Ascending aorta (tissue), 2 donors: ENCODE results near the gene ENGASE. TPM values are rescaled to one million over a fixed set of nuclear protein-coding genes. Genes with fewer than 3 reads are reported as not detected.
"Not testable (repeated sequence)": the region's sequence is repeated elsewhere in the genome, so short reads cannot be mapped to it uniquely, and the experiment has no call there.

Source experiments
- DNase-seq, 2 donors: peaks; one replicate each; pipeline ENCODE4 v3.0.0-alpha.2; 2019; ENCODE audit warnings: low spot score in 2 of 2
- H3K27ac ChIP-seq, 2 donors: fragments of 200-600 bp; sonication (generic); one replicate each; pipeline ENCODE4 v1.5.1; 2016 to 2017; ENCODE audit warnings: mild to moderate bottlenecking in 1 of 2
- H3K27me3 ChIP-seq: fragments of 200-600 bp; sonication (generic); one replicate; pipeline ENCODE4 v1.5.1; 2017
- H3K36me3 ChIP-seq, 2 donors: fragments of 200-600 bp; sonication (generic); one replicate each; pipeline ENCODE4 v1.5.1; 2016
- H3K4me1 ChIP-seq, 2 donors: fragments of 200-600 bp; sonication (generic); one replicate each; pipeline ENCODE4 v1.5.1; 2016 to 2017; ENCODE audit warnings: mild to moderate bottlenecking in 1 of 2
- H3K4me3 ChIP-seq, 2 donors: fragments of 200-600 bp; sonication (generic); one replicate each; pipeline ENCODE4 v1.5.1; 2016 to 2017; ENCODE audit warnings: mild to moderate bottlenecking in 1 of 2
- H3K9me3 ChIP-seq, 2 donors: fragments of 200-600 bp; sonication (generic); one replicate each; pipeline ENCODE4 v1.5.1; 2016
- intact Hi-C: fragments of 100-400 bp; cut with DNase I; formaldehyde crosslinking; loops from one replicate; pipeline ENCODE4 v1.15.1; 2023
- total RNA-seq: library from RNA; depleted of rRNA; stranded (reverse); fragments of >200 nt; gene quantifications from one replicate; pipeline ENCODE4 v1.1.0, GENCODE V29; 2016
- TF ChIP-seq, protein P1 (sequence below), 3 experiments: fragments of 200-600 bp in 2 of 3; fragments of 450-650 bp in 1 of 3; sonication (generic) in 2 of 3; IDR thresholded peaks; one replicate each; pipeline ENCODE4 v1.5.1; 2016 to 2019; ENCODE audit warnings: antibody characterized with exemption in 3 of 3, mild to moderate bottlenecking in 1 of 3, moderate library complexity in 1 of 3

ENGASE gene
- total RNA-seq, 1 donor from 2014 or later = 13.2 TPM

DNA sequence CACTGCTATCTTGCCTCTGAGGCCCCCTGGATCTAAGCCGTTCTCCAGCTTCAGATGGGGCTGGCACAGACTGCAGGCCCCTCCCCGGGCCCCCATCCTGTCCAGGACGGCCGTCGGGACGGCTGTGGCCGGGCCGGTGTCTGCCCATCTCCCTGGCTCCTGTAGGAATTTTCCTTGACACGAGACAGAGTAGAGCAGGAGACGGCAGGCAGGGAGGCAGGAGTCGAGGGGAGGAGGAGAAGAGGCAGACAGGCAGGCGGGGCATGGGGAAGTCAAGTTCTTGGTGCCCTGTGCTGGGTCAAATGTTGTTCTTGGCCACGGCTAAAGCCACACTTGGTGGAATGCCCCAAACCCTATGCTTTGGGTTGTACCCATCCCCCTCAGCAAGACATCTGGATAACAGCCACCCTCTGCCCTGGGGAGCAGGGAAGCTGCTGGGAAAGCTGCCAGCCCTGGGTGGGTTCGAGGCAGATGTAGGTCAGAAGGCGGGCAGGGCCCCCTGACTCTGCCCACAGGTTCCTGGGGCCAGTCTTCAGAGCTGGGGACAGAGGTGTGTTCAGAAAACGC lies 46.6 kb upstream of the ENGASE start:
- TF ChIP-seq, protein P1, sequence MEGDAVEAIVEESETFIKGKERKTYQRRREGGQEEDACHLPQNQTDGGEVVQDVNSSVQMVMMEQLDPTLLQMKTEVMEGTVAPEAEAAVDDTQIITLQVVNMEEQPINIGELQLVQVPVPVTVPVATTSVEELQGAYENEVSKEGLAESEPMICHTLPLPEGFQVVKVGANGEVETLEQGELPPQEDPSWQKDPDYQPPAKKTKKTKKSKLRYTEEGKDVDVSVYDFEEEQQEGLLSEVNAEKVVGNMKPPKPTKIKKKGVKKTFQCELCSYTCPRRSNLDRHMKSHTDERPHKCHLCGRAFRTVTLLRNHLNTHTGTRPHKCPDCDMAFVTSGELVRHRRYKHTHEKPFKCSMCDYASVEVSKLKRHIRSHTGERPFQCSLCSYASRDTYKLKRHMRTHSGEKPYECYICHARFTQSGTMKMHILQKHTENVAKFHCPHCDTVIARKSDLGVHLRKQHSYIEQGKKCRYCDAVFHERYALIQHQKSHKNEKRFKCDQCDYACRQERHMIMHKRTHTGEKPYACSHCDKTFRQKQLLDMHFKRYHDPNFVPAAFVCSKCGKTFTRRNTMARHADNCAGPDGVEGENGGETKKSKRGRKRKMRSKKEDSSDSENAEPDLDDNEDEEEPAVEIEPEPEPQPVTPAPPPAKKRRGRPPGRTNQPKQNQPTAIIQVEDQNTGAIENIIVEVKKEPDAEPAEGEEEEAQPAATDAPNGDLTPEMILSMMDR (IDR thresholded peaks at IDR 0.05) = no peak
- peaks cover 20 to 41% of the 10 kb centered on the region in 2 donors for H3K4me1 ChIP-seq
- no peaks in the 10 kb centered on the region for H3K9me3 ChIP-seq
- no peaks in the 10 kb centered on the region for H3K36me3 ChIP-seq
- H3K4me3 ChIP-seq = peak overlapping the region; percentile 42 to 93
- DNase-seq = peak in 1 of 2 donors; percentile 83
- H3K27me3 ChIP-seq = no peaks in the 10 kb centered on the region
- intact Hi-C loops = loop anchor here (10.0 kb wide), 1 partner anchor 277 kb away; no protein-coding TSS in a partner anchor
- peak overlapping the region; percentile 86 to 89 for H3K27ac ChIP-seq

DNA sequence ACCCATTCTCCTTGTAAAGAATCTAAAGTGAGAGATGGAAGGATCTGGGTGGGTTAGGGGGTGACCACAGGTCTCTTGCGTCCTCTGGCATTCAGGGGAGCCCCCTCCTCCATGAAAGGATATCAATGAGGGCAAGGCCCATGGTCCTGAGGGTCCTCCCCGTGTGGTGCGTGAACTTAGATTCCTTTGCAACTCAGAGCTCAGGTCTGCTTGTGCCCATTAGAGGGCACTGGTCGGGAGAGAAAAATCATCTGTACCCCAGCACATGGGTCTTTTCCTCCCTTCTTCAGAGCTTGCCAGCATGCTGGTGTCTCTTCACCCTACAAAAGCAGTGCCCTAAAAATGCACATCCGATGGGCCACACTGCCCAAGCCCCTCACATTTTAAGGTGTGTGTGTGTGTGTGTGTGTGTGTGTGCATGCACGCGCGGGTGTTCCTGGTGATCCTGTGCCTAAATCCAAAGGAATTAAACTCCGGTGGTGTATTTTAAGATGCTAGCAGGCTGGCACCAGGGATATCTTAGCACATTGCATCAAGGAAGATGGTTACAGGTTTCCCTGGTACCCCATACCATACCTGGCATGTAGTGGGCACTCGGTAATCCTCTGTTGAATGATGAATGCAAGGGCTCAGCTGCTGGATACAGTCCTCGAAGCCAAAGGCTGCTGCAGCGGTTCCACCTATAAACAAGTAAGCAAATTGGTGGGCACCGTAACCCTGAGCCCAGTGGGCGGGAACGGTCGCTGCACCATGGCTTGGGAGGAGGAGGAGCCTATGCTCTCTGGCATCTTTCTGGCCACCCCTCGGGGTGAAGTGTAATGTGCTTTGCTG lies 45.9 kb upstream of the ENGASE start:
- Histone ChIP-seq H3K27me3 (no peaks in the 10 kb centered on the region), H3K4me3 (peak overlapping the region in 1 of 2 donors; percentile 93), H3K4me1 (peaks cover 20 to 39% of the 10 kb centered on the region in 2 donors), H3K36me3 (no peaks in the 10 kb centered on the region), H3K27ac (peak overlapping the region; percentile 86 to 89), H3K9me3 (no peaks in the 10 kb centered on the region)
- DNase-seq = peak in 1 of 2 donors; percentile 56
- TF ChIP-seq, protein P1 (IDR thresholded peaks at IDR 0.05) = peak in 2 of 3 experiments; percentile 21 to 36
- intact Hi-C loops = loop anchor here (10.0 kb wide), 1 partner anchor 276 kb away; no protein-coding TSS in a partner anchor

DNA sequence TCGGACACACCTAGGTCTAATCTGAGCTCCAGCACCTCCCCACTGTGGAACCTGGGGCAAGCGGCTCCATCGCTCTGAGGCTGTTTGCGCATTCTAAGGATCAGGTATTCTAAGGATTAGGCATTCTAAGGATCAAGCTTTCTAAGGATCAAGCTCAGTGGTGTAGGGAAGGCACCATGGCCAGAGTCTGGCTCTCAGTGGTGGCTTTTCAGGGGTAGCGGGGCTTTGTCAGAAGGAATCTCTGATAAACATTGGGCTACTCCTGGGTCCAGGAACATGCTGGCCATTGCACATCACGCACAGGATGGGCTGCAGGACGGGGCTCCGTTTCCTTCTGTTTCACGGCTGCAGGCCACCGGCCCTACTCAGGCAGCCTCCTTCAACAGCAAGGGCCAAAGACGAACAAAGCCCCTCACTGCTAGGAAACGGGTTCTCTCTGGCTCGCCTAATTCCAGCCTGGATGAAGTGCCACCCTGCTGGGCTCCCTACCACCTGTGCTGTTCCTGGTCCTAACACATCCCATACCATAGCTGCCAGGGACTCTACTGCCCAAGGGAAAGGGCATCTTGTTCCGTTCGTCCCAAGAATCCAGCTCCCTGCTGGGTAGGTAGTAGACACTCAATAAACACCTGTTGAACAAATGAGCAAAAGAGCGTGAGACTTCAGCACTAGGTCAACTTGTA lies 45.2 kb upstream of the ENGASE start:
- no peaks in the 10 kb centered on the region for H3K9me3 ChIP-seq
- no peak overlapping the region for H3K27ac ChIP-seq
- H3K27me3 ChIP-seq = no peaks in the 10 kb centered on the region
- peak in 1 of 2 donors; percentile 60 for DNase-seq
- TF ChIP-seq, protein P1 (IDR thresholded peaks at IDR 0.05) = no peak
- H3K4me3 ChIP-seq = no peak overlapping the region
- intact Hi-C loops = loop anchor here (10.0 kb wide), 1 partner anchor 275 kb away; no protein-coding TSS in a partner anchor
- H3K36me3 ChIP-seq = no peaks in the 10 kb centered on the region
- peaks cover 22 to 44% of the 10 kb centered on the region in 2 donors for H3K4me1 ChIP-seq

DNA sequence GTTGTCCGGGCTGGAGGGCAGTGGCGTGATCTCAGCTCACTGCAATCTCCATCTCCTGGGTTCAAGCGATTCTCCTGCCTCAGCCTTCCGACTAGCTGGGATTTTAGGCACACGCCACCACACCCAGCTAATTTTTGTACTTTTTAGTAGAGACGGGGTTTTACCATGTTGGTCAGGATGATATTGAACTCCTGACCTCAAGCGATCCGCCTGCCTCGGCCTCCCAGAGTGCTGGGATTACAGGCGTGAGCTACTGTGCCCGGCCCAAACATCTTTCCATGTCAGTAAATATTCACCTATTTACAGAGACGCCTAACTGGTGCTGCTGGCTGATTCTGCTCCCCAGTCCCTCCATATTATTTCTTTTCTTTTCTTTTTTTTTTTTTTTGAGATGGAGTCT lies 44.0 kb upstream of the ENGASE start:
- H3K4me3 ChIP-seq, H3K36me3 ChIP-seq, H3K27me3 ChIP-seq, H3K9me3 ChIP-seq, H3K27ac ChIP-seq, intact Hi-C loops: not testable (repeated sequence)
- peak in 1 of 2 donors; percentile 58 for DNase-seq
- peaks cover 22 to 43% of the 10 kb centered on the region in 2 donors for H3K4me1 ChIP-seq

DNA sequence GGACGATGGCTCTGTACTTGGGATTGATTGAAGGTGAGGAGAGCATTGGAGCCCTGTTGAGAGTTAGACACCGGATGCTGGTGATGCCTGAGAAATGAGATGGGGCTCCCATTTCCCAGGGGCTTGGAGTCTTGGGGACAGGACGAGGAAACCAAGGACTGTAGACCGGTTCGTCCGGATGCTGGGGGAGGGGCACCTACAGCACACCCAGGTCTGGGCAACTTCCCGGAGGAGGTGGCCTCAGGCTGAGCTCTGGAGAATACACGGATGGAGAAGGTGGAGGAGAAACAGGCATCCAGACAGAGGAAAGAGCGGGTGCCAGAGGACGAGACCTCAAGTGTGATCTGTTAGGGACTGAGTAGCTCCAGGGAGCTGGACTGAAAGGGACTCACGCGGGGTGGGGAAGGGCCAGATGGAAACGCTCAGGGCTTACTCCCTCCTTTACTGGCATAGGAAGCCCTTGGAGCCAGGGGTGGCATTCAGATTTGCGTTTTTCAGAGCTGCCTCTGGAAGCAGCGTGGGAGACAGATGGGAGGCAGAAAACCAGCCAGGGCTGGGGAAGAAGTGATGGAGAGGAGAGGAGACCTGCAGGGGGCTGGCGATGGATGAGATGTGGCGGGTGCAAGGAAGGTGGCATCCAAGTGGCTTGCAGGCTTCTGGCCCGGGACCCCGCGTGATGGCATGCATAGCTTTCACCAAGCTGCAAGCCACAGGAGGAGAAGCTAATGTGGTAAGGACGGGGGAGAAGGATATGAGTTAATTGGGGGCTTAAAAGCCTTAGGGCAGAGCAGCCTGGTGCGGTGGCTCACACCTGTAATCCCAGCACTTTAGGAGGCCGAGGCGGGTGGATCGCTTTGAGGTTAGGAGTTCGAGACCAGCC lies 42.4 kb upstream of the ENGASE start:
- TF ChIP-seq, protein P1 (IDR thresholded peaks at IDR 0.05) = no peak
- Histone ChIP-seq H3K4me1 (peaks cover 15 to 39% of the 10 kb centered on the region in 2 donors), H3K36me3 (no peaks in the 10 kb centered on the region), H3K27me3 (no peaks in the 10 kb centered on the region), H3K9me3 (no peaks in the 10 kb centered on the region), H3K27ac (no peak overlapping the region), H3K4me3 (no peak overlapping the region)
- DNase-seq = peak in 1 of 2 donors; percentile 56
- intact Hi-C loops = no loop called here
